GM12864 (cell line): ENCODE measurements around the gene TBK1.

Source experiments
- DNase-seq: peaks from one replicate; pipeline ENCODE4 v3.0.0-alpha.2; 2011; ENCODE audit warnings: low read depth
- H3K4me3 ChIP-seq: 2 replicates; pipeline ENCODE4 v1.5.1; 2011; ENCODE audit warnings: mild to moderate bottlenecking, low read depth, low read length, control low read depth
- TF ChIP-seq, protein P1 (sequence below): IDR thresholded peaks from 2 replicates; pipeline ENCODE4 v1.5.1; 2011; ENCODE audit warnings: low read depth, mild to moderate bottlenecking, moderate library complexity, low read length, control low read depth, inconsistent platforms; ENCODE audit errors: missing control alignments

The TBK1 gene

DNA sequence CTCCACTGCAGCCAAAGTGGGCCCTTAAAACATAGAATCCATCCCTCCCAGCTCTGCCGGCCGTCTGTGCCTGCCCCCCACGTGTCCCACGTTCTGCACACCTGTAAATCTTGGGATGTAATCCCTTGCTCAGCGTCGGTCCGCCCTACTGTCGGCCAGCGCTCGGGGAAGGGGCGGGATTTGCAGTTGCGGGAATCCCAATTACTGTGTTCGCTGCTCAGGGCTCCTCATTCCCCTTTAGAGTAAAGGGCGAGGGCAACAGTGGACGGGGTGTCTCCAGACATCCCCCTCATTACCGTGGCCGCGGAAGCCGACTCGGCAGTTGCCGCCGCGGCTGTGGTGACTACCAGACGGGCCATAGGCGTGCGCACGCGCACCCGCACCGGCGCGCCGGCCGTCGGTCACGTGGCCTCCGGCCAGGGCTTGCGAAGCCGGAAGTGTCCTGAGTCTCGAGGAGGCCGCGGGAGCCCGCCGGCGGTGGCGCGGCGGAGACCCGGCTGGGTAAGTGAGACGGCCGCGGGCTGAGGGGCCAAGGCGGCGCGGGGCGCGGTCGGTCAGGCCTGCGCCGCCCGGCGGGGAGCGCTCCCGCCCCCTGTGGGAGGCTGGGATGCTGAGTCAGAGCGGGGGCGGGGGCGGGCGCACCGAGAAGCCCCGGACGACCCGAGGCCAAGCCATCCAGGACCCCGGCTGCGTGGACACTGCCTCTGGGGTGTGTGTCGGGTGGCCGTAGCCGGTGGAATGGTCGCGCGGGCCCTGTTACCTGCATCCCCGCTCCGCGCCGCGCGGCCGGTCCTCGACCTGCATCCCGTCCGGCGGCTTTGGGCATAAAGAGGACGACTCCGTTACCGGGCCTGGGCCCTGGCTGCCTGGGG lies at the start of gene TBK1:
TSS of gene TBK1 (plus strand) at position 434 of the 872 bp plus-strand sequence. CDS start 3,751 bp downstream, outside the sequence.
- peak; percentile 50 for DNase-seq
- TF ChIP-seq, protein P1, sequence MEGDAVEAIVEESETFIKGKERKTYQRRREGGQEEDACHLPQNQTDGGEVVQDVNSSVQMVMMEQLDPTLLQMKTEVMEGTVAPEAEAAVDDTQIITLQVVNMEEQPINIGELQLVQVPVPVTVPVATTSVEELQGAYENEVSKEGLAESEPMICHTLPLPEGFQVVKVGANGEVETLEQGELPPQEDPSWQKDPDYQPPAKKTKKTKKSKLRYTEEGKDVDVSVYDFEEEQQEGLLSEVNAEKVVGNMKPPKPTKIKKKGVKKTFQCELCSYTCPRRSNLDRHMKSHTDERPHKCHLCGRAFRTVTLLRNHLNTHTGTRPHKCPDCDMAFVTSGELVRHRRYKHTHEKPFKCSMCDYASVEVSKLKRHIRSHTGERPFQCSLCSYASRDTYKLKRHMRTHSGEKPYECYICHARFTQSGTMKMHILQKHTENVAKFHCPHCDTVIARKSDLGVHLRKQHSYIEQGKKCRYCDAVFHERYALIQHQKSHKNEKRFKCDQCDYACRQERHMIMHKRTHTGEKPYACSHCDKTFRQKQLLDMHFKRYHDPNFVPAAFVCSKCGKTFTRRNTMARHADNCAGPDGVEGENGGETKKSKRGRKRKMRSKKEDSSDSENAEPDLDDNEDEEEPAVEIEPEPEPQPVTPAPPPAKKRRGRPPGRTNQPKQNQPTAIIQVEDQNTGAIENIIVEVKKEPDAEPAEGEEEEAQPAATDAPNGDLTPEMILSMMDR: no peak

DNA sequence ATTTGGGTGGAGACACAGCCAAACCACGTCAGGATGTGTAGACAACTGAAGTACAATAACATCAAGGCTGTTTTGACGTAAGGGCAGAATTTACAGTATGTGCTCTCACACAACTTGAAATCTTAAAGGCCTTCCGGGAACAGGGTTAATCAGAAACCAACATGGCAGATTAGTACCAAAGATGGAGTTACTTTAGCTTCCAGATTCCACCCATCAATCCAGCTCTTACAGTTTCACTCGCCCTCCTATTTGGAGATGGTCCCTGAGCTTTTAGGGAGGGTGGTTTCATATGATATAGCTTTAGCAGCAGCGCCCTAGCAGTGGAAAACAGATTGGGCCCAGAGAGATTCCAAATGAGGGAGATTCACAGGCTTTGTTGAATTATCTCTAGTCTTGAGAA lies 49.7 kb upstream of the TBK1 start:
- TF ChIP-seq, protein P1: no peak
- DNase-seq: no peak
- H3K4me3 ChIP-seq: no peak overlapping the region

More for the DNA sequence above, at the start of gene TBK1:
- peak within 1 kb of the TSS; percentile 95 for H3K4me3 ChIP-seq

DNA sequence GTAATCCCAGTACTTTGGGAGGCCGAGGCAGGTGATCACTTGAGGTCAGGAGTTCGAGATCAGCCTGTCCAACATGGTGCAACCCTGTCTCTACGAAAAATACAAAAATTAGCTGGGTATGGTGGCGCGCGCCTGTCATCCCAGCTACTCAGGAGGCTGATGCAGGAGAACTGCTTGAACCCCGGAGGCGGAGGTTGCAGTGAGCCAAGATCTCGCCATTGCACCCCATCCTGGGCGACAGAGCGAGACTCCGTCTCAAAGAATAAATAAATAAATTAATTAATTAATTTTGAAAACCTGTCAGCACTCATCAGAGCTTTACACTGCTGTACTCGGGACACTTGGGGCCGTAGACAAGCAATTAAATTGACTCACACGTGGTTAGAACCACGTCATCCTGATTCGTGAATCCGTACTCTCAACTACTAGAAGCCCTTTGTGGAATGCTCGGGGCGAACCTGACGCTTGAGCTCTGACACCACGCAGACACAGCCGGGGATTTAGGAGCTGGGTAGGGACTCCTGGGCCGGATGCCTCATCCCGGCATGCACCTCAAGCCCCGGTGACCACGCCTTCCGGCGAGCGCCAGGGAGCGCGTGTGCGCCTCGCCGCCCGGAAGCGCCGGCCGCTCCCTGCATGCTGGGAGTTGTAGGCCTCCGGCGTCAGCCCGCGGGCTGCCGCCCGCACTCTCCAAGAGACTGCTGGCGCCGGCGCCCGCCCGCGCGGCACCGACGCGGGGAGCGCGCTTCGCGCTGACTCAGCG lies 48.0 kb upstream of the TBK1 start, which contains the start of gene XPOT:
TSS of gene XPOT (plus strand) at position 686 of the 763 bp plus-strand sequence. CDS start 5,644 bp downstream, outside the sequence.
- peak within 1 kb of the TSS; percentile 80 for H3K4me3 ChIP-seq
- TF ChIP-seq, protein P1: no peak
- peak; percentile 92 for DNase-seq

DNA sequence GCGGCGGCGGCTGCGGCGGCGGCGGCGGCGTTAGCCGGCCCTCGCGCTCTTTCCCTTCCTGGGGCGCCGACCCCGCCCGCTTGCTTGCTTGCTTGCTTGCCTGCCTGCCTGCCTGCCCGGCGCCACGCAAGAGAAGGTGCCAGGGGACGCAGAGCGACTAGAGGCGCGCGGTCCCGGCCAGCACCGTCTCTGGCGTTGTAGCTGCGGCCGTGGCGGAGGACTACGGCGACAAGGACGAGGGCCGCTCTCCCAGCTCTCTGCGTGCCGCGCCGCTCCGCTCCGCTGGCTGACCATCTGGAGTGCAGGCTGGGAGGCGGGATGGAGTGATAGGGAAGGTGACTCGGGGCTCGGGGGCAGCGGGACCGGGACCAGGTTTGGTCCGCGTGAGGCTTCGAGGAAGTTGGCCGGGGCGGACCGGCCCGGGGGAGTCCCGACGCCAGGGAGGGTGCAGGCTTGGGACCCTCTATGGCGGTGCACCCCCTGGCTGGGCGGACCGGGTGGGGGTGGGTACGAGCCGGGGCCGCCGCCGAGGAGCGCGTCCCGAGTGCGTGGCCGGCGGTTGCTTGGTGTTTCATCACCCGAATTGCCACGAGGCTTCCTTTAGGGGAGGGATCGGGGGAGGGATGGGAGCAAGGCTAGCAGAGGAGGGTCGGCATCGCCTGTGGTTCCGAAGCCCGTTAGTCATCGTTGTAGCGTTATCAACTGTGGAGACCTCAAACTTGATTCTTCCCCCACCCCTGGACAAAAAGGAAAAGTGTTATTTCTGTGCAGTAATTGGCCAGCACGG lies 47.3 kb upstream of the TBK1 start:
- H3K4me3 ChIP-seq: peak overlapping the region; percentile 80
- TF ChIP-seq, protein P1: no peak
- peak; percentile 15 for DNase-seq

DNA sequence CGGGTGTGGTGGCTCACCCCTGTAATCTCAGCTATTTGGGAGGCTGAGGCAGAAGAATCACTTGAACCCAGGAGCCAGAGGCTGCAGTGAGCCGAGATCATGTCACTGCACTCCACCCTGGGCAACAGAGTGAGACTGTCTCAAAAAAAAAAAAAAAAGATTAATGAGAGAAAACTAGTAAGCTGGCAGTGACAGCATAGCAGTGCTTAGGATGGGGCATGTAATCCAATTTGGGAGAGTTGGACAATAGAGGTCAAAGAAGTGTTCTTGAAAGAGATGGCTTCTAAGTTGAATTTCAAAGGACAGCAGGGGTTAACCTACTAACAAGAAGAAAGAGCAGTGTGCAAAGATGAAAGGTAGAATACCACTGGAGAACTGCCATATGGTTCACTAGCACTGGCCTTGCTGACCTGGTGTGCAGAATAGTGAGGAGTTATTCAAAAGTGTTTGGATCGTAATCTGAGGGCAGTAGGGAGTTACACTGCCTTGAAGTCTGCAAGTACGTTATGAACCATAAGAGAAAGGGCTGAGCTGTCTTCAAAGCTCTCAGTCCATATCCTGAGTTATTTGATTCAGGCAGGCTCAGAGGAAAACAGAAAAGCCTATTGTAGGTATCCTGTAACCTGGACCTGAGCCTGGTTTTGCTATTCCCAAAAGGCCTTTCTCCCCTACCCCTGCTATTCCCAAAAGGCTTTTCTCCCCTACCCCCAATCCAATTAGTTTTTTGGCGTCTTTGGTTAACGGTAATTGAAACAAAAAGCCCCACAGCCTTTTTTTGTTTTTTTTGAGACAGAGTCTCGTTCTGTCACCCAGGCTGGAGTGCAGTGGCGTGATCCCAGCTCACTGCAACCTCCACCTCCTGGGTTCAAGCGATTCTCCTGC lies 44.3 kb upstream of the TBK1 start:
- TF ChIP-seq, protein P1: no peak
- DNase-seq: no peak
- no peak overlapping the region for H3K4me3 ChIP-seq

DNA sequence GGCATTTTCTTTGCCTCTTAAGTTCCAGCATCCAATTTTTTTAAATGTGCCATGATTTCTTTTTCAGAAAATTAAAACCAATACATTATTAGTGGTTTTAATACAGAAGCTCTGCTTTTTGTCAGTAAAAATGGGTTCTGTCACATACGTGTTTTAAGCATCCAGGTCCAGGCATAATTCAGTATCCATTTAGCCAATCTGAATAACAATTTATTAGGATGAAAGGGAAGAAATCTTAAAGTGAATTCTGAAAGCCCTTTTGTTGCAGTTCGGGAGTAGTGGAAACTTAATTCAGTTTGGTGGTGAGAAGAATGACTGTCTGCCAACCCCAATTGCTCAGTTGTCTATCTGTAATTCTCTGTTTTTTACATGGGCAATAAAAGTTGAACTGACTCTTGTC lies 40.5 kb upstream of the TBK1 start:
- TF ChIP-seq, protein P1: no peak
- no peak overlapping the region for H3K4me3 ChIP-seq
- no peak for DNase-seq
